C4-2B (cell line): ENCODE results near the gene PAIP2.
"Not testable (repeated sequence)": the region's sequence is repeated elsewhere in the genome, so short reads cannot be mapped to it uniquely, and the experiment has no call there.

Experiments
- H3K27ac ChIP-seq: fragments of 450-650 bp; 2 replicates; pipeline ENCODE4 v1.5.1; 2017
- ZFX ChIP-seq: fragments of 450-650 bp; IDR thresholded peaks from 2 replicates; pipeline ENCODE4 v1.6.1; 2017
- TF ChIP-seq, protein P1 (sequence below): fragments of 450-650 bp; conservative IDR thresholded peaks from 2 replicates; pipeline ENCODE4 v1.5.1; 2017; ENCODE audit warnings: mild to moderate bottlenecking

PAIP2 gene

DNA sequence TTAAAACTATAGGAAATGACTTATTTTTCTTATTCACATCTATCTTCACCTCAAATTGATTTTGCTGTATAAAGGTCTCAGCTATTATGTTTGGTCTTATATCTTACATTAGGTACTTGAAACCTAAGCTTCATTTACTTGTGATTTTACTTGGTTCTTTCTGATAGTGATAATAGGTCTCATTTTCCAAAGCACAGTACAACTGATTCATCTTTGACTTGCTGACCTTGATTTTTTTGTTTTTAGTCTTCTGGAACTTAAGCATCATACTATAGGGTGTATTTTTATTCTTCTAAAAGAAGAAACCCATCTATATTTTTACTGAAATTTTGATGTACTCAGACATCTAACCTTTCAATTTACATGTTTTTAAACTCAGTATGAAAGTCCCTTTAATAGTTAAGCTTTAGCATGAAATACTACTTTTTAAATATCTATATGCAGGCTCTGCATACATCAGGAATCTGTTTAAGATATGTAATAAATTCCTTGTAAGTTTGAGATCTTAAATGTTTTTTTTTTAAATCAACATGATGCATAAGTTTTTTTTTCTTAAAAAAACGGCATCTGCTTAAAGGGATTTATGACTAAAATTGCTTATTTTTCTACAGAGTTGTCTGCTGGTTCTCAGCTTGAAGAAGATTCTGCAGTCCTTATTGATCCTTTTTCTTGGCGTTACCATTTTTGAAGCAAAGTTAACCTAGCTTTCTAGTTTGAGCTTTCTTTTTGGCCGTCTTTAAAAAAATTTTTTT lies 34.9 kb upstream of the PAIP2 start:
- no peak overlapping the region for H3K27ac ChIP-seq
- TF ChIP-seq, protein P1, sequence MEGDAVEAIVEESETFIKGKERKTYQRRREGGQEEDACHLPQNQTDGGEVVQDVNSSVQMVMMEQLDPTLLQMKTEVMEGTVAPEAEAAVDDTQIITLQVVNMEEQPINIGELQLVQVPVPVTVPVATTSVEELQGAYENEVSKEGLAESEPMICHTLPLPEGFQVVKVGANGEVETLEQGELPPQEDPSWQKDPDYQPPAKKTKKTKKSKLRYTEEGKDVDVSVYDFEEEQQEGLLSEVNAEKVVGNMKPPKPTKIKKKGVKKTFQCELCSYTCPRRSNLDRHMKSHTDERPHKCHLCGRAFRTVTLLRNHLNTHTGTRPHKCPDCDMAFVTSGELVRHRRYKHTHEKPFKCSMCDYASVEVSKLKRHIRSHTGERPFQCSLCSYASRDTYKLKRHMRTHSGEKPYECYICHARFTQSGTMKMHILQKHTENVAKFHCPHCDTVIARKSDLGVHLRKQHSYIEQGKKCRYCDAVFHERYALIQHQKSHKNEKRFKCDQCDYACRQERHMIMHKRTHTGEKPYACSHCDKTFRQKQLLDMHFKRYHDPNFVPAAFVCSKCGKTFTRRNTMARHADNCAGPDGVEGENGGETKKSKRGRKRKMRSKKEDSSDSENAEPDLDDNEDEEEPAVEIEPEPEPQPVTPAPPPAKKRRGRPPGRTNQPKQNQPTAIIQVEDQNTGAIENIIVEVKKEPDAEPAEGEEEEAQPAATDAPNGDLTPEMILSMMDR = no peak
- no peak for TF ChIP-seq ZFX

- no peak for TF ChIP-seq ZFX
- TF ChIP-seq, protein P1 = no peak
- no peak overlapping the region for H3K27ac ChIP-seq
Observed at GRCh38 chr5:139308797-139309196, 32.9 kb upstream of the PAIP2 start.

- not testable (repeated sequence) for H3K27ac ChIP-seq
Observed at GRCh38 chr5:139310715-139311186, 30.9 kb upstream of the PAIP2 start.

- TF ChIP-seq ZFX = no peak
- TF ChIP-seq, protein P1 = no peak
- no peak overlapping the region for H3K27ac ChIP-seq
Observed at GRCh38 chr5:139312075-139312474, 29.6 kb upstream of the PAIP2 start.

DNA sequence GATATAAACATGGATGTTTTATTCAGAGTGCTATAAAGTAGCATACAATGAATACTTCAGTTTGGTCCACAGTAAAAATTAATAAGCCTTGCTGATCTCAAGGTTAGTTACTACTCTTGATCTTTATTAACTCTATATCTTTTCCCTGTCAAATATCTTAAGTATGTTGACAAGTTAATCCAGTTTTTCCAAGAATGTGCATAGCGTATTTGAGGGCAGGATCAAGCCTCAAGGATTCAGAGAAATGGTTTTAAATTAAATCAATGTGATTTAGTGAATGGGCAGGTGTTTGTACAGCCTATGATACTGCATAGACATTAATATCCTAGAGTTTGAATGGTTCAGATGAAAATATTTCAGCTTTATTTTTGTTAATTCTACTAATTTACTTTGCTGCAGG lies 27.4 kb upstream of the PAIP2 start:
- TF ChIP-seq, protein P1 = no peak
- no peak for TF ChIP-seq ZFX

DNA sequence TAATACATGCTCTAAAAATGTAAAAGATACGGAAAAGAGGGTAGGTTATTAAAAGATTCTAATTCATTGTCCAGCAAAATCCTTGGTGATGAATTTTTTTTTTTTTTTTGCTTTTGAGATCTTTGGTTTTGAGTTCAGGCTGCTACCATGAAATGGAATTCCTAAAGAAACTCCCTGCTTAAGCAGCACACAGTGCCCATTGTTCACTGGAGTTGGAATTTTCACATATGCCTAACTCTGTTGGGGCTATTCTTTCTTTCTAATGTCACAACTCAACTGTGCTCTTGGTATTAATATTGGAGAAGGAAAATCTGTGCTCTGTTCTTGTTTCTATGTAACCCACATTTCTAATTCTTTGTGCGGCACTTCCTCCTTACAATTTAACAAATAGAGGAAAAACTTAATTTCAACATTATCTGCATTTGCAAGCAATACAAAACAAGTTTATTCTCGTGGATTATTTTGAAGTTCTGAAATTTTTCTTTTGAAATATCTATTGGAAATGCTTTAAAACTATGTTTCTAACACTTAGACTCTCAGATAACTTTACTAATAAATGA lies 26.5 kb upstream of the PAIP2 start:
- H3K27ac ChIP-seq = no peak overlapping the region
- TF ChIP-seq, protein P1 = no peak
- TF ChIP-seq ZFX = no peak

More for the DNA sequence above, 27.4 kb upstream of the PAIP2 start:
- H3K27ac ChIP-seq = no peak overlapping the region

DNA sequence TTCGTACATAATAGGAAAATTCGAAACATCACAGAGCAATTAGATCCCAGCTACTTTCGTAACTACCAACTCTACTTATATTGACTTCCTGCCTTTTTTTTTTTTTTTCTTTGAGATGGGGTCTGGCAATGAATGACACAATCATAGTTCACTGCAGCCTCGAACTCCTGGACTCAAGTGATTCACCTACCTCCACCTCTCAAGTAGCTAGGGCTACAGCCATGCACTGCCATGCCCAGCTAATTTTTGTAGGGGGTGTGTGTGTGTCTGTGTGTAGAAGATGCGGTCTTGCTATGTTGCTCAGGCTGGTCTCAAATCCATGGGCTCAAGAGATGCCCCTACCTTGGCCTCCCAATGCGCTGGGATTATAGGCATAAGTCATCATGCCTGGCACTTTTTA lies 5.8 kb upstream of the PAIP2 start:
- TF ChIP-seq, protein P1 = no peak
- no peak for TF ChIP-seq ZFX
- no peak overlapping the region for H3K27ac ChIP-seq

- H3K27ac ChIP-seq = no peak overlapping the region
- no peak for TF ChIP-seq ZFX
- TF ChIP-seq, protein P1 = no peak
Observed at GRCh38 chr5:139340051-139340450, 1.6 kb upstream of the PAIP2 start.
